GM18519 (cell line): Measurements from ENCODE around the gene ABCA9.
"Not testable (repeated sequence)": the region's sequence is repeated elsewhere in the genome, so short reads cannot be mapped to it uniquely, and the experiment has no call there.

Experiments
- ATAC-seq: cut with Tn5 transposase; IDR thresholded peaks from one replicate; pipeline ENCODE4 v1.9.1; 2021; ENCODE audit warnings: mild to moderate bottlenecking, moderate library complexity; ENCODE audit not compliant: unreplicated experiment, low FRiP score

The ABCA9 gene

GRCh38 chr17:68957944-68958343 is 102.8 kb downstream of the ABCA9 start:
- no peak for ATAC-seq

GRCh38 chr17:68955181-68955841 is 105.4 kb downstream of the ABCA9 start, which contains the start of gene ABCA8:
Gene ABCA8, minus strand, starts transcription at chr17:68955392. Its CDS starts 13,358 bp downstream, at chr17:68942034.
- no peak for ATAC-seq

GRCh38 chr17:68954146-68954896 is 106.4 kb downstream of the ABCA9 start:
- no peak for ATAC-seq

GRCh38 chr17:68953340-68953997 is 107.3 kb downstream of the ABCA9 start:
- ATAC-seq = no peak

GRCh38 chr17:68950725-68951124 is 110.0 kb downstream of the ABCA9 start:
- no peak for ATAC-seq

- ATAC-seq = not testable (repeated sequence)
Observed at GRCh38 chr17:68947868-68948267, 112.9 kb downstream of the ABCA9 start.

- no peak for ATAC-seq
Observed at GRCh38 chr17:68944435-68945035, 116.2 kb downstream of the ABCA9 start.

- not testable (repeated sequence) for ATAC-seq
Observed at GRCh38 chr17:68943812-68944182, 116.9 kb downstream of the ABCA9 start.

- no peak for ATAC-seq
Observed at GRCh38 chr17:68943123-68943811, 117.5 kb downstream of the ABCA9 start.

GRCh38 chr17:68942389-68942788 is 118.3 kb downstream of the ABCA9 start:
- no peak for ATAC-seq

- ATAC-seq = no peak
Observed at GRCh38 chr17:68941761-68942160, 119.0 kb downstream of the ABCA9 start.

- no peak for ATAC-seq
Observed at GRCh38 chr17:68939195-68939594, 121.5 kb downstream of the ABCA9 start.

GRCh38 chr17:68937890-68938514 is 122.7 kb downstream of the ABCA9 start:
- no peak for ATAC-seq

GRCh38 chr17:68927516-68927915 is 133.2 kb downstream of the ABCA9 start:
- no peak for ATAC-seq

GRCh38 chr17:68924793-68925720 is 135.7 kb downstream of the ABCA9 start:
- ATAC-seq = no peak
